SW 1271 (cell line): ENCODE results near the gene TBL3.
"Not testable (repeated sequence)": the region's sequence is repeated elsewhere in the genome, so short reads cannot be mapped to it uniquely, and the experiment has no call there.

Source experiments
- DNase-seq, 2 experiments: peaks; one replicate each; lab custom pipeline; 2025; lab: John Stamatoyannopoulos, UW

The TBL3 gene

DNA sequence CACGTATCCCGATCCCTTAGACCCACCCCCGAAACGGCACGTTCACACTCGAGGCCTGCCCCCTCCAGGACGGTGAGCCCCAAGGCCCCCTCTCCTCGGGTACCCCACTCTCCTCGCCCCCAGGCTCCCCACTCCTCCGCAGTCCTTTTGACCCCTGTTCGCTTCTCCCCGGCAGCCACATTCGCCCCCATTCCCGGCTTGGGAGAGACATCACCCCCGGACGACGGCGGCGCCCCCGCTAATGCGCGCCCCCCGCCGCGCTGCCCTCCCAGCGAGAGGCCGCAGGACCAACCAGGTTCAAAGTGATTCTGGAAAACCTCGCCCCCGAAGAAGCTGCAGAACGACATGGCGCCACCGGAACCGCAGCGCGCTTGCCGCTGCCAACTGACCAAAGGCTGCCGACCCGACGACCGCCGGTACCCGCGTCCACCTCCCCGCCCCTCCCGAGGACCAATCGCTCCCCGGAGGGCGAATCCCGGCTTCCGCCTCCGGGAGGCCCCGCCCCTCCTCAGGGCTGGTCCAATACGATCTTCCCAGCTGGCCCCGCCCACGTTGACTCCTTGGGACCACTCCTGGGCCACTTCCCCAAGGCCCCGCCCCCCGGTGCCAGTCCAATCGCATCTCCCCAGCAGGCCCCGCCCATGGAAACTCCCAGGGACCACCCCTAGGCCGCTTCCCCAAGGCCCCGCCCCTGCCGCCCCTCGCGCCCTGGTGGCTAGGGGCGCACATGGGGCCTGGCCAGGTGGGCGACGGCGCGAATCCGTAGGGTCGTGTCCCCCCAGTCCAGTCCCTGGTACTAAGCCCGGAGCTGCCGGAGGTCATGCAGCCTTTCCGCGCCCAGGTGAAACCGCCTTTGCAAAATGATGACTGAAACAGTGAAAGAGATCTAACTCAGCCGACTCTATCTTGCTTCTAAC lies 28.8 kb upstream of the TBL3 start, which contains the start of gene MSRB1:
Gene MSRB1, minus strand, starts transcription at position 390 of the 917 bp plus-strand sequence. Its CDS starts 43 bp downstream, at position 347.
- peak; percentile 90 to 92 for DNase-seq

DNA sequence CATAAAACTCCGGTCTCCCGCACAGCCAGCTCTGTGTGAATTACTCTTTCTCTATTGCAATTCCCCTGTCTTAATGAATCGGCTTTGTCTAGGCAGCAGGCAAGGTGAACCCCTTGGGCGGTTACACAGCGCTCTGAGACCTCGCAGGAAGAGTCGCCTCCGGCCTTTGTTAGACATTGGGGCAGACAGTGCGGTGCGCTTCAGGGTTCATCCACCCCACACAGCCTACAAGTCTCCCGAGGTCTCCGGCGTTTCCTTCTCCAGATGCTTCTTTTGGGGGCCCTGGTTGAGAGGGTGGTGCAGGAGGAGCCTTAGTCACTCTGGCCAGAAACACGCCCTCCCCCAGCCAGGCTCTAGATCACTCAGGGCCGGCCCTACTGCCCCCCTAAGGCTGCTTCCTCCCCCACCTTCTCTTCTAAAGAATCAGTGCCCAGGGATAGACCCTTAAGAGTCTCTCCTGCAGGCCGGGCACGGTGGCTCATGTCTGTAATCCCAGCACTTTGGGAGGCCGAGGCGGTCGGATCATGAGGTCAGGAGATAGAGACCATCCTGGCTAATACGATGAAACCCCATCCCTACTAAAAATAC lies 27.1 kb upstream of the TBL3 start:
- DNase-seq = no peak

DNA sequence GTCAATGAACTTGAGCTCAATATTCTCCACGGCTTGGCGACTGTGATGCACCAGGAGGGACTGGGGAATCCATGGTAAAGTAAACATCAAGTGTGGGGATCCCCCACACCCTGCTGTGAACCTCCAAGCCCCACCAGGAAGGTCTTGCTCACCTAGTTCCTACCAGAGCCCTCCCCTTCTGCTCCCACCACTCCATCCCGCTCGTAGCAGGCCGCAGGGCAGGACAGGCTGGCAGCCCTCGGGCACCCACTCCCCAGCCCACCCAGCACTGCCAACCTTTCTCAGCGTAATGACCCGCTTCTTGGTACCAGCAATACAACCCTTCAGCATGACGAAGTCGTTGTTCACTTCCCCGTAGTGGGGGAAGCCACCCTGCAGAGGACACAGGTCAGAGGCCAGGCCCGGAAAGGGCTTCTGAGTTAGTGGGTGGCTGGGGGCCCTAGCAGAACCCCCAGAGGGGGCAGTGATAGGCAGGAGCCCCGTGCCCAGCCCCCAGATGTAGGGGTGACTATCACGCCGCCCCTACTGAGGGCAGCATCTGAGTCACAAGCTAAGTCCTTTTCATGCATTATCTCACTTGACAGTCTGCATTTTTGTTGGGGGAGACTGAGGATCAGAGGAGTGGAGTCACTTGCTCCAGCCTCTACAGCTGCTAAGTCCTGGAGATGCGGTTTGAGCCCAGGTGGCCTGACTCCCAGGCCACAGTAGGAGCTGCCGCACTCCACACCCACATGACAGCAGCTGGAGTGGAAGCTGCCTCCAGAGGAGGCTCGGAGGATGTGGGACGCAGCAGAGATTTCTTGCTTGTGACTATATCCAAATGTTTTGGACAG lies 26.1 kb upstream of the TBL3 start:
- no peak for DNase-seq

DNA sequence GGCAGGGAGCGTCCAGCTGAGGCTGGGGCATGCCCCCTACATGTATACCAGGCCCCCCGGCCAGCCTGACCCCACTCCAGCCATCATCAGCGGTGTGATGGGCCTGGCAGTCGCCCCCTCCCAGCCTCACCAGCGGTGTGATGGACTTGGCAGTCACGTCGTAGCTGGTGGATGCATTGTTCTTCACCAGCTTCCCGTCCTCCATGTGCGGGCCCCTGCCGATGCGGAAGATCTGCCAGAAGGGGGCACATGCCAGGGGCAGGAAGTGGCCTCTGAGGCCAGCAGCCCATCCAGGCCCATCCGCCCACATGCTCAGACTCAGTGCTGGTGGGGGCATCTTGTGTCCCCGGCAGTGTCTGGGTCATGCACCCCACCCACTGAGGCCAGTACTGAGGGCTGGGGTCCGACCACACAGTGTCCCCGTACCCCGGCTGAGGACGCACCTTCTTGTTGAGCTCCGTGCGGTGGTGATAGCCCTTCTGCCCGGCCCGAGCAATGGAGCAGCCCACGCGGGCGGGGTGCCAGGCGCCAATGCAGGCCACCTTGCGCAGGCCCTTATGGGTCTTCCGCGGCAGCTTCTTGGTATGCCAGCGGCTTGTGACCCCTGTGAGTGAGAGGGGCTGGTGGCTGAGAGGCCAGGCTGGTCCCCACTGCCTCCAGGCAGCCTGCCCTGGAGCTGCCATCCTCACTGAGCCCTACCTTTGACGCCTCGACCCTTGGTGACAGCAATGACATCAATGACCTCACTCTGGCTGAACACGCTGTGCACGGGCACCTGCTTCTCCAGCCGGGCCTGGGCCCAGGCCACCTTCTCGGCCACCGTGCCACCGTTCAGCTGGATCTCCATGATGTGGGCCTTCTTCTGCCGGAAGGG lies 25.1 kb upstream of the TBL3 start:
- no peak for DNase-seq

DNA sequence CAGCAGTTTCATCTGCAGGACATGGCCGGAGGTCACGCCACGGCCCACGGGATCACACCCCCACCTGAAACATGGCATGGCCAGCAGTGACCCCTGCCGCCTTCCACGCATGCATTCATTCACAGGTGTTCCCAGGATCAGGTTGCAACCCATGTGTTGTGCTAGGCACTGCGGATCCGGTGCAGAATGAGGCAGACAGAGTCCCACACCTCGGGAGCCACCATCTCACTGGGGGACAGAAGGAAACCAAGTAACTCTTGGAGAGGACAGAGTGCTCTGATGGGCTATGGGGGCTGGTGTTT lies 24.5 kb upstream of the TBL3 start:
- DNase-seq = no peak

DNA sequence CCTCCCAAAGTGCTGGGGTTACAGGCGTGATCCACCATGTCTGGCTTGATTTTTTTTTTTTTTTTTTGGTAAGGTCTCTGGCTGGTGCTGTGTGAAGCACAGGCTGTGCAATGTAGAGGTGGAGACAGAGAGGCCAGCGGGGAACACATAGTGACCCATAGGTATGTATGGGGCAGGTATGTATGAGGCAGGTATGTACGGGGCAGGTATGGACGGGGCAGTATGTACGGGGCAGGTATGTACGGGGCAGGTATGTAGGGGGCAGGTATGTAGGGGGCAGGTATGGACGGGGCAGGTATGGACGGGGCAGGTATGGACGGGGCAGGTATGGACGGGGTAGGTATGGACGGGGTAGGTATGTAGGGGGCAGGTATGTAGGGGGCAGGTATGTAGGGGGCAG lies 22.3 kb upstream of the TBL3 start:
- DNase-seq = no peak

DNA sequence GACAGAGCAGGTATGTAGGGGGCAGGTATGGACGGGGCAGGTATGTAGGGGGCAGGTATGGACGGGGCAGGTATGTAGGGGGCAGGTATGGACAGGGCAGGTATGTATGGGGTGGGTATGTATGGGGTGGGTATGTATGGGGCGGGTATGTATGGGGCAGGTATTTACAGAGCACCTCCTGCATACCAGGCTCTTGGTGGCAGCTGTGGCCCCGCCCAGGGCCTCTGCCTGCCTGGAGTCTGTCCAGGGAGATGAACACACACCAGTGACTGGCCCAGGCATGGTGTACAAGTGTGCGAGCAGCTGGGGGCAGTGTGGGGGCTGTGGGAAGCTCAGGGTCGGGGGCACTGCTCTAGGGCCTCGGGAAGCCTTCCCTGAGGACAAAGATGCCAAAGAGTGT lies 21.8 kb upstream of the TBL3 start:
- no peak for DNase-seq

DNA sequence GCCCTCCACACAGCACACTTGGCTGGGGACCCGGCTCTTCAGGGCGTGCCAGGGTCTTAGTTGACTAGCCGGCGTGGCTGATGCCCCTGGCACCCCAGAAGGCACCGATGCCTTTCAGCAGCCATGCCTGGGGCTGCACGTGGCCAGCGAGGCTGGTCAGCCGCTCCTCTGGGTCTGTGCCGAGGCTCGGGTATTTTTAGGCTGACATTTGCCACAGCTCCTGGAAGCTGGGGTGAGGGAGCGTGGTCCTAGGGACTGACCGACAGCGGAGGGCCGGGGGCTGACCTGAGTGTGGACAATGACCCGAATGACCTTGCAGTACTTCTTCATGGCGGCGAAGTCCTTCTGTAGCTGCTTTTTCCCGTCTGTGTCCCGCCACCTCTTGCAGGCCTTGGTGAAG lies 21.3 kb upstream of the TBL3 start:
- no peak for DNase-seq

DNA sequence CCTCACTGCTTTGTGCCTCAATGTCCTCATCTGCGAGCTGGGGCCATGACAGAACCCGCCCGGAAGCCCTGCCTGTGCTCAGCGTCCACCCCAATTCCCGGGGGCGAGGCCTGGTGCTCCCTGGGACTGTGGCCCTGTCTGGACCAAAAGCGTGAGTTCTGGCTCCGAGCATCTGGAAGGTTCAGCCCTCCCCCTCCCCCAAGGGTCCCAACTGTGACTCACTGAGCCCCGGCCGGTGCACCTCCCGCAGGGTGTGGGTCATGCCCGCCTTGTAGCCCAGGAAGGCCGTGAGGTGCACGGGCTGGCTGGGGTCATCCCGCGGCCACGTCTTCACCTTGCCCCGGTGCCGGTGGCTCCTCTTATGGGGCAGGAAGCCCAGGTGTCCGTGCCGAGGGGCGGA lies 18.1 kb upstream of the TBL3 start:
- no peak for DNase-seq

DNA sequence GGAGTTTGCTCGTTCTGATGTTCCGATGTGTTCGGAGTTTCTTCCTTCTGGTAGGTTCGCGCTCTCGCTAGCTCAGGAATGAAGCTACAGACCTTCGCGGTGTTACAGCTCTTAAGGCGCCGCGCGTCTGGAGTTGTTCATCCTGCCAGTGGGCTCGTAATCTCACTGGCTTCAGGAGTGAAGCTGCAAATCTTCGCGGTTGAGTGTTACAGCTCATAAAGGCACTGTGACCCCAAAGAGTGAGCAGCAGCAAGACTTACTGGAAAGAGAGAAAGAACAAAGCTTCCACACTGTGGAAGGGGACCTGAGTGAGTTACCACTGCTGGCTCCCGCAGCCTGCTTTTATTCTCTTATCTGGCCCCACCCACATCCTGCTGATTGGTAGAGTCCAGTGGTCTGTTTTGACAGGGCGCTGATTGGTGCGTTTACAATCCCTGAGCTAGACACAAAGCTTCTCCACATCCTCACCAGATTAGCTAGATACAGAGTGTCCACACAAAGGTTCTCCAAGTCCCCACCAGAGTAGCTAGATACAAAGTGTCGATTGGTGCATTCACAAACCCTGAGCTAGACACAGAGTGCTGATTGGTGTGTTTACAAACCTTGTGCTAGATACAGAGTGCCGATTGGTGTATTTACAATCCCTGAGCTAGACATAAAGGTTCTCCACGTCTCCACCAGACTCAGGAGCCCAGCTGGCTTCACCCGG lies 14.3 kb upstream of the TBL3 start:
- not testable (repeated sequence) for DNase-seq

DNA sequence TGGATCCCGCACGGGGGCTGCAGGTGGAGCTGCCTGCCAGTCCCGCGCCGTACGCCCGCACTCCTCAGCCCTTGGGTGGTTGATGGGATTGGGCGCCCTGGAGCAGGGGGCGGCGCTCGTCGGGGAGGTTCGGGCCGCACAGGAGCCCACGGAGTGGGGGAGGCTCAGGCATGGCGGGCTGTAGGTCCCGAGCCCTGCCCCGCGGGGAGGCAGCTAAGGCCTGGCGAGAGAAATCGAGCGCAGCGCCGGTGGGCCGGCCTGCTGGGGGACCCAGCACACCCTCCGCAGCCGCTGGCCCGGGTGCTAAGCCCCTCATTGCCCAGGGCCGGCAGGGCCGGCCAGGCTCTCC lies 13.7 kb upstream of the TBL3 start:
- not testable (repeated sequence) for DNase-seq

DNA sequence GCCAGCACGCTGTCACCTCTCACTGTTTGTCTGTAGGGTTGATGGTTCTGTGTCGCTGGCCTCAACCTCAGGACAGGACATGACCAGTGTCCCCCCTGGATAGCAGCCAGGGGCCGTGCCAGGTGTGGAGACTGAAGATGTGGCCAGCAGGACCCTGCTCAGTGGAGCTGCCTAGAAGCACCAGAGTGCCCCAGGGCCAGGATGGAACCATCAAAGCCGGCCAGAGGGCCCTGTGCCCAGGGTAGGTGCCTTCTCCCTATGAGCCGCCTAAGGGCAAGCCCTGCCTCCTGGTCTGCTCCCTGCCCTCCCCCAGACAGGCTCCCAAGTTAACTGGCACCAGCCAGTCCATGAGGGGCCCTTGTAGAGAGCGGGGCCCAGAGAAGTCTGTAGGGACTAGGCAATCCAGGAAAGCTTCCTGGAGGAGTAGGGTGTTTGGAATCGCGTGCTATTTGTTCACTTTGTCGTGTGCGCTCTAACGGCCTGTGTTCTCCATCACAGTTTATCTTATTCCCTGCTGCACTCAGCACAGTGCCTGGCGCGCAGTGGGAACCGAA lies 13.1 kb upstream of the TBL3 start:
- DNase-seq = no peak

DNA sequence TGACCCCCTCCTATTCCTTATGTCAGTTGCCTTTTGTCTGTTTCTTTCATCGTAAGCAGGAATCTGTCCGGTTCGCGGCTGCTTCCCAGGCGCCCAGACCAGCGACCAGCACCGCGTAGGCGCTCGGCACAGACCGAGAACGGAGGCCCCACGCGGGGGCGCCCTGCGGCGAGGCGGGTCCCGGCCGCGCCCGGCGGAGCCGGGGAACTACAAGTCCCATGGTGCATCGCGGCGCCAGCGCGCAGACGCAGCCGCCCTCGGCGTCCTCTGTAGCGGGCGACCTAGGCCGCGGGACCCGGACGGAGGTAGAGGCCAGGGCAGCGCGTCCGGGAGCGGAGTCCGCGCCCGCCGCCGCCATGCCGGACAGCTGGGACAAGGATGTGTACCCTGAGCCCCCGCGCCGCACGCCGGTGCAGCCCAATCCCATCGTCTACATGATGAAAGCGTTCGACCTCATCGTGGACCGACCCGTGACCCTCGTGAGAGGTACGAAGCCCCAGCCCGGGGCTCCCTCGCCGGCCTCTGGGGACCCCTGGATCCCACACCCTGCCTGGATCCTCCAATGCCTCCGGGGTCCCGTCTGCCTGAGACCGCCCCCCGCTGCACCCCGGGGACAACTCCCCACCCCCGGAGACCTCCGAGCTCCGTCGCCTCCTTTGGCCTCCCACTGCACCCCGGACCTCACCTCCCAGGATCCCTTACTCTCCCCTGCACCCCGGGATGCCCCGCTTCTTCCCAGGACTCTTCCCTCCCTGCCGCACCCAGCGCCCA lies 12.4 kb upstream of the TBL3 start, which contains the start of gene NDUFB10:
Gene NDUFB10, plus strand, starts transcription at position 270 of the 771 bp plus-strand sequence. Its CDS starts 87 bp downstream, at position 357.
- peak; percentile 50 to 72 for DNase-seq

DNA sequence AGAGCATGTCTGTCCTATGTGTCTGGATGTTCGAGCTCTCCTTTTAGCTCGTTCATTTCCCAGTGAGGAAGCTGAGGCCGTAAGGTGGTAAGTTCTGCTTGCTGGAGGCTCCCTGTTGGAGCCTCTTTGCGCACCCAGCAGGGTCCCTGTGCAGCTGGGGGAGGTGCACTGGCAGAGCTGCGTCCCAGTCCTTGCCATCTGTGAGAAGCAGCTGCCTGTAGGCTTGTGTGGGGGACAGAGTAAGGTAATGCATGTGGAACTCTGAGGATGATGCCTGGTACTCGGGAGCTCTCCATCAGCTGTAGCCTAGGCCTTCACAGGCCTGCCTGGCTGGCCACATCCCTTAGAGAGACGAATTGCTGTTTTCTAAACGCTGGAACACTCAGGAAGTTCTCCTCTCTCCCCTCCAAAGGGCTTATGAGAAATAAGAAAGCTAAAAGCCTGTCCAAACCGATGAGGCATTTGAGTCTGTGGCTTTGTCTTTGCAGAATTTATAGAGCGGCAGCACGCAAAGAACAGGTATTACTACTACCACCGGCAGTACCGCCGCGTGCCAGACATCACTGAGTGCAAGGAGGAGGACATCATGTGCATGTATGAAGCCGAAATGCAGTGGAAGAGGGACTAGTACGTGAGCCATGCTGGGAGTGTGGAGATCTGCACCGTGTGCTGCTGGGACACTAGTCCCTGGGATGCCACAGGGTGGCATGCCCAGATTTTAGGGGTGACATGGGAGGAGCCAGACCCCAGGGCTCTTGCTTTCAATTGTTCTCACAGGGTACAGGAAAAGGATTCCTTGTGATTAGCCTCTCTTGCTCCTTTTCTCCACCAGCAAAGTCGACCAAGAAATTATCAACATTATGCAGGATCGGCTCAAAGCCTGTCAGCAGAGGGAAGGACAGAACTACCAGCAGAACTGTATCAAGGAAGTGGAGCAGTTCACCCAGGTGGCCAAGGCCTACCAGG lies 10.9 kb upstream of the TBL3 start:
- DNase-seq = peak in 1 of 2 experiments; percentile 48

DNA sequence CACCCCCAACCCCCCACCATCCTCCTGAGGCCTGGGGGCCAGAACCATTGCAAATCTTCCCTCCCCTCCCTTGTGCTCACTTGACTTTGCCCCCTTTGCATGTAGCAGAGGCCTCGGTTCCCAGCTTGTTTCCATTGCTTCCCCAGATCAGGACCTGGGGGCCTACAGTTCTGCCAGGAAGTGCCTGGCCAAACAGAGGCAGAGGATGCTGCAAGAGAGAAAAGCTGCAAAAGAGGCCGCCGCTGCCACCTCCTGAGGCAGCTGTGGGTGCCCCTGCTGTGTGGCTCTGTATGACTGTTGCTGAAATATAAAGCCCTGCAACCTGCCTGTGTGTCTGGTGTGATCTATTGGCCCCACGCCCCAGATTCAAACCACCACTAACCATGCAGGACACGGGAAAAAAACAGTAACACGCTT lies 10.2 kb upstream of the TBL3 start:
- no peak for DNase-seq

DNA sequence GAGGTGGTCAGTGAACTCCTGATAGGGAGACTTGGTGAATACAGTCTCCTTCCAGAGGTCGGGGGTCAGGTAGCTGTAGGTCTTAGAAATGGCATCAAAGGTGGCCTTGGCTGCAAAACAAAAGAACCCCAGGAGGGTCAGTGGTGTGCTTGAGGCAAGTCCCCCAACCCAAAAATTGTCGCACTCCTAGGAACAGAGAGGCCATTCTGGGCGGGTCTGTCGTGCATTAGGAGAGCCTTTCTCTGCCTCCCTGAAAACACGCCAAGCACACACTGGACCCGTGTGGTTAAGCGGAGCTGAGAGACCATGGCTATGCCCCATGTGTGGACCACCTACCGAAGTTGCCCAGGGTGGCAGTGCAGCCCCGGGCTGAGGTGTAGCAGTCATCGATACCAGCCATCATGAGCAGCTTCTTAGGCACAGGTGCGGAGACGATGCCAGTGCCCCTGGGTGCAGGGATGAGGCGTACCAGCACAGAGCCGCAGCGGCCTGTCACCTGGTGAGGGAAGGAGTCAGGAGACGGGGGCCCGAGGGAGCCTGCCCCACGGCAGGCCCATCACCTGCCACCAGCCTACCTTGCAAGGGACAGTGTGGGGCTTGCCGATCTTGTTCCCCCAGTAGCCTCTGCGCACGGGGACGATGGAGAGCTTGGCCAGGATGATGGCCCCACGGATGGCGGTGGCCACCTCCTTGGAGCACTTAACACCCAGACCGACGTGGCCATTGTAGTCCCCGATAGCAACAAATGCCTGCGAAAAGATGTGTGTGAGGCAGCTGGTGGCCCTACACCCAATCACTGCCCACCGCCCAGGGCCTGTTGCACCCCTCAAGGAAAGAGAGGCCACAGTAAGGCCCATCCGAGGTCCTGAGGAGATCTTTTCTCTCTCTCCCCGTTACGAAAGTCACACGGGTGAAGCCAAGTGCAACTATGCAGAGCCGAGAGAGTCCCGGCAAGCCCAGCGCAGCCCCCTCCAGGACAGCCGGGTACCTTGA lies 9.4 kb upstream of the TBL3 start:
- DNase-seq = not testable (repeated sequence)

DNA sequence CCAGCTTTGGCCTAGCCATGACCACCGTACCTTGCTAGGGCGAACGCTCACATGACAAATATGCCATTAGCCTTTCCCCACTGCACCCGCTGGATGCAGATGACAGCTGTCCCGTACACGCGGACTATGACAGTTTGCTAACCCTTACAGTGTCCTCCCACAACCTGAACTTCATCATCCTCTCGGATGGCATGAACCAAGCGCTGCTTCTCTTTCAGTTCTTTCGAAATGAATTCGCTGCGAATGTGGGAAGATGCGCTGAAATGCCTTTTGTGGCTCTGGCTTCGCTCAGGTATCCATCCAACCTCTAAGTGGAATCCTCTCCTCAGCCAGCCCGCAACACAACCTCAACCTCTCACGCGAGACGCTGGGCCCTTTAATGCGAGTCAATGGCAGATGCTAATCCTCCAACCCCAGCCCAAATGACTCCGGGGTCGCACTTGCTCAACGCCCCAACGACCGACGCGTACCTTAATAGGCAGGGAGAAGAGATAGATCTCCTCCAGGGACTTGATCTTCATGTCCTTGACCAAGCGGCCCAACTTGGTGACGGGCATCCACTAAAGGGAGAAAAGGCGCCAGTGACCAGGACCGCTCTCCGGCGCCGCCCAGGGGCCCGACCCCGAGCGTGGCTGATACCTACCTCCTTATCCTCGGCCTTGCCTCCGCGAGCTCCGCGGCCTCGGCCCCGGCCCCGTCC lies 7.9 kb upstream of the TBL3 start:
- DNase-seq = no peak
